Upper lobe of left lung (tissue), 4 donors: ENCODE data around the gene TCF7.

Source experiments
- CTCF ChIP-seq, 6 experiments: fragments of 450-650 bp in 4 of 6; fragments of 200-600 bp in 2 of 6; sonication (generic) in 2 of 6; IDR thresholded peaks; one replicate each; pipeline ENCODE4 v1.5.1; 2016 to 2019; ENCODE audit warnings: antibody characterized with exemption in 6 of 6
- EP300 ChIP-seq, 4 donors: sonication (generic); formaldehyde crosslinking; IDR thresholded peaks; one replicate each; pipeline ENCODE4 v1.5.1; 2017; ENCODE audit warnings: antibody characterized with exemption in 4 of 4, control low read depth in 2 of 4
- POLR2A ChIP-seq, 4 donors: fragments of 450-650 bp; IDR thresholded peaks; one replicate each; pipeline ENCODE4 v1.5.1; 2016 to 2017; ENCODE audit warnings: antibody characterized with exemption in 4 of 4, mild to moderate bottlenecking in 2 of 4
- POLR2AphosphoS5 ChIP-seq, 2 donors: sonication (generic); formaldehyde crosslinking; IDR thresholded peaks; one replicate each; pipeline ENCODE4 v1.5.1; 2017; ENCODE audit warnings: antibody characterized with exemption in 2 of 2

GRCh38 chr5:134176511-134177368, 62.3 kb downstream of the TCF7 start, which contains the start of gene SKP1:
- peak; percentile 99 to 100 for TF ChIP-seq POLR2AphosphoS5 (IDR thresholded peaks at IDR 0.05)
- TF ChIP-seq CTCF (IDR thresholded peaks at IDR 0.05) = peak in 1 of 6 experiments; percentile 20
- TF ChIP-seq EP300 (IDR thresholded peaks at IDR 0.05) = peak in 1 of 4 donors; percentile 73
- TF ChIP-seq POLR2A (IDR thresholded peaks at IDR 0.05) = peak; percentile 43 to 99 (median 95)
